Activated CD8-positive, alpha-beta memory T cell treated with anti-CD3 and anti-CD28 coated beads for 48 hours (primary cell): ENCODE data around the gene SASH1.
"Not testable (repeated sequence)": the region's sequence is repeated elsewhere in the genome, so short reads cannot be mapped to it uniquely, and the experiment has no call there.

Source experiments
- DNase-seq, 3 experiments: peaks; one replicate each; pipeline ENCODE4 v3.0.0-alpha.2; 2020; ENCODE audit warnings: low read depth in 2 of 3, low spot score in 2 of 3

Gene SASH1

DNA sequence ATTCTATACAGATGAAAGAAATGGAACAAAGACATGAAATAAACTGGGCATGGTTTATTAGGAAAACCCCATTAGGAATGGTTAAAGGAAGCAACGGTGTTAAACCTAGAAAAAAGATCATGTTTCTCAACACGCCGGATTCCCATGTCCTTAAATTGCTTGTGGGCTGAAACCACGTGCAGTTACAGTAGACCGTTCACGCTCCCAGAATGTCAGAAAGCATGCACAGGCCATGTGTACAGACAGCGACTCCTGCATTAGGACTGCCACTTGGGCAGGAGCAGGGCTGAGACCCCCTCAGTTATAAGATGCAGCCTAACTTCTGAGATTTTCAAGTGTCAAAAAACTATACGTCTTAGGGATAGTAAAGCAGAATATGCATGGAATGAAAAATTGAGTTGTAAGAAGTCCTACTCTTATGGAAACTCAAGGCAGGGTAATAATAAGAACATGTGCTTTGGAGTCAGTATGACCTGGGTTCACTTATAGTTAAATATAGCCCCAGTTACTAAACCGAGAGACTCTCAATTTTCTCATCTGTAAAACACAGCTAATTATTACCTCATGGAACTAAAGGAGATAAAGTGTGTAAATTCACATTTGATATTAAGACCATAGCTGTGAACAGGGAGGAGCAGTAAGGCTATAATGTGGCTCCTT, 230.2 kb downstream of the SASH1 start:
- DNase-seq: no peak

DNA sequence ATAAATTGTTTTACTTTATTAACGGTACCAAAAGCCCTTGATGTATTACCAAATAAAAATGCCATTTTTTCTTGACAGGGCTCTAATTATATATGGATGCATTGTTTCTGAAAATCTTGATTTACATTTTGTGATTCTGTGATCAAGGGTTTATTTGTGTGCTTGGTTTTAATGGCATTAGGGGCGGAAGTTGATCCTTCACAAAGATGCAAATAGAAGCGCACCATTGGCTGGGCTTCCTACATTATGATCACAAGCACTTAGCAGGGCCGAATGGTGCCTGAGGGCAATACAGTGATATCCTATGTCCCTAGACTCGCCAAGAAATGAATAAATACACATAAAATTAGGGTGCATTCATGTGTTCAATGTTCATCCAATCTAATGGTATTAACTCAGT, 231.3 kb downstream of the SASH1 start:
- DNase-seq: no peak

DNA sequence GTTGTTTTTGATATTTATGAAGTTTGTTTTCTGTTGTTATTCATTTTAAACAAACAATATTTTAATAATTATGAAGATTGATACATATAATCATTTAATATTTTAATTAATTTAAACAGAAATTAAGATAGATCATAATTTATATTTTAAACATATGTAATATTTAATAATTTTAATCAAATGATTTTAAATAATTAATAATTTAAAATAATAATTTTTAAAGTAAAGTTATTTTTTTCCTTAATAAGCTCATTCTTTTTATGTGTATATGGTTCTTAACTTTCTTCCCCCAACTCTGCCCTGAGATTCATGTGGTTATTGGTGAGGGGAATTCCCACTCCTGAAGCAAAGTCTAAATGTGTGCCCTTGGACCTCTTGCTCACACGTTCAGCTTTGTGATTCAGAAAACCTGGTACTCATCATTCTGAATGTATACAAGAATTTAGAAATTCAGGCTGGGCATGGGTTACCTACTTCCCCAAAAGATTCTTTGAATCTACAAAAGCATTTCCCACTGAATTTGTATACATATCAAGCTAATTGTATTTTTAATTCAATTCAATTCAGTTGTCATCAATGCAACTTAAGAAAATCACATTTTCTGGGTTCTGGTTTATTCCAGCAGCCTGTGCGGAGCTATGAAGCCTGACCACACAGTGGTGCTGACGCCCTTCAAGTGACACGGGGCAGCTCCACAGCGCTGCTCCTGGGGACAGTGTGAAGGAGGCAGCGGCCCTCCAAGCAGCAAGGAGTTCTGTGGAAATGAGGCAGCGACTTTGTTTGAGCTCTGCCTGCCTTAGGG, 235.2 kb downstream of the SASH1 start:
- no peak for DNase-seq

DNA sequence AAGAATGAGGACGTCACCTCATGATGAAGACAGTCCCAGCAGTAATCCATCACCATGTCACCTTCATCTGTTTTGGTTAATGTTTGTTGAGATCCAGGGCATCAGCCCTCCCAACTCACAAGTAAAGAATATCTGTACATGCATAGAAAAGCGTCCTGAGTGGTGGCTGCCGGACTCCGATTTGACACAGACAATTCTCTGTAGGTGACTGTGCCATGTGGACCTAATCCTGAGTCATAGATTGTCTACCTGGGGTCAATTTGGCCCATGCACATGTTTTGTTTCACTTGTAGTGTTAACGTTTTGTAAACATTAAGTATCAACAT, 235.8 kb downstream of the SASH1 start:
- no peak for DNase-seq

DNA sequence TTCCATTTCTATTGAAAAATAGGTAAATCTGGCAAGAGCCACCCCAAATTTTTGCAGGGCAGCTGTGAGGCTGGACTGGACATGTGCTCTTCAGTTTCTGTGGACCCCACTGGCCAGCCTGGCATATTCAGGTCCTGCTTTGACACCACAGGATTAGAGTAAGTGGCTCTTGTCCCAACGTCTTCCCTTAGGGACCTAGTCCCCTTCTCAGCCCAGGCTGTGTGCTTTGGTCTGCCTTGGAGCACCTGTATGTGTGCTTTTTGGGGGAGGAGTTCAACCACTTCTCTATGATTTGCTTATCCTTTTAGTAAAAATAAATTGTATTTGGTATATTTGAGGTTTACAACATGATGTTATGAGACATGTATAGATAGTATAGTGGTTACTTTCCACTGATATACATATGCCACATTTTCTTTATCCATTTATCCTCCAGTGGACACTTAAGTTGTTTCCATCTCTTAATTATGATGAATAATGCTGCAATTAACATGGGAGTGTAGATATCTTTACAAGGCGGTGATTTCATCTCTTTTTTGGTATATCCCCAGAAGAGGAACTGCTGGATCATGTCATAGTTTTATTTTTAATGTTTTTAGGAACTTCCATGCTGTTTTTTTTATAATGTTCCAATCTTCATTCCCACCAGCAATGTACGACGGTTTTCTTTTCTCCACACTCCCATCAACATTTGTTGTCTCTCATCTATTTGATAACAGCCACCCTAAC, 236.4 kb downstream of the SASH1 start:
- DNase-seq: no peak

DNA sequence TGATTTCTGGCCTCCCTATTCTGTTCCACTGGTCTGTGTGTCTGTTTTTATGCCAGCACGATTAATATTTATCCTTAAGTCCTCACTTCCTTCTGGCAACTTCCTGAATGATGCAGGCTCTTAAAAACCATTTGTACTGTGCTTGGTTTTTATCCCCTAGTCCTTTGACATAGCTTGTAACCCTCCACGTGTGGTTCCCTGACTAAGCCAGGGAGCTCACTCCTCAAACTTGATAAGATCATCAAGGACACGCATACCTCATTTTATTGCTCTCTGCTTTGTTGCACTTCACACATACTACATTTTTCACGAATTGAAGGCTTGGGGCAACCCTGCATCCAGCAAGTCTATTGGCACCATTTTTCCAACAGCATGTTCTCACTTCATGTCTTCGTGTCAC, 237.8 kb downstream of the SASH1 start:
- no peak for DNase-seq

DNA sequence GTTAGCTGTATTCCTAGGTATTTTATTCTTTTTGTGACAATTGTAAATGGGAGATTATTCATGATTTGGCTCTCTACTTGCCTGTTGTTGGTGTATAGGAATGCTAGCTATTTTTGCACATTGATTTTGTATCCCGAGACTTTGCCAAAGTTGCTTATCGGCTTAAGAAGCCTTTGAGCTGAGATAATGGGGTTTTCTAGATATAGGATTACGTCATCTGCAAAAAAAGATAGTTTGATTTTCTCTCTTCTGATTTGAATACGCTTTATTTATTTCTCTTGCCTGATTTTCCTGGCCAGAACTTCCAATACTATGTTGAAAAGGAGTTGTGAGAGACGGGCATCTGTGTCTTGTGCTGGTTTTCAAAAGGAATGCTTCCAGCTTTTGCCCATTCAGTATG, 241.0 kb downstream of the SASH1 start:
- DNase-seq: no peak

DNA sequence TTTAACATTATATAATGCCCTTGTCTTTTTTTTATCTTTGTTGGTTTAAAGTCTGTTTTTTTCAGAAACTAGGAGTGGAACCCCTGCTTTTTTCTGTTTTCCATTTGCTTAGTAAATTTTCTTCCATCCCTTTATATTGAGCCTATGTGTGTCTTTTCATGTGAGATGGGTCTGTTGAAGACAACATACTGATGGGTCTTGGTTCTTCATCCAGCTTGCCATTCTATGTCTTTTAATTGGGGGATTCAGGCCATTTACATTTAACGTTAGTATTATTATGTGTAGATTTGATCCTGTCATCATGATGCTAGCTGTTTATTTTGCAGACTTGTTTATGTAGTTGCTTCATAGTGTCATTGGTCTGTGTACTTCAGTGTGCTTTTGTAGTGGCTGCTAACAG, 243.0 kb downstream of the SASH1 start:
- not testable (repeated sequence) for DNase-seq

DNA sequence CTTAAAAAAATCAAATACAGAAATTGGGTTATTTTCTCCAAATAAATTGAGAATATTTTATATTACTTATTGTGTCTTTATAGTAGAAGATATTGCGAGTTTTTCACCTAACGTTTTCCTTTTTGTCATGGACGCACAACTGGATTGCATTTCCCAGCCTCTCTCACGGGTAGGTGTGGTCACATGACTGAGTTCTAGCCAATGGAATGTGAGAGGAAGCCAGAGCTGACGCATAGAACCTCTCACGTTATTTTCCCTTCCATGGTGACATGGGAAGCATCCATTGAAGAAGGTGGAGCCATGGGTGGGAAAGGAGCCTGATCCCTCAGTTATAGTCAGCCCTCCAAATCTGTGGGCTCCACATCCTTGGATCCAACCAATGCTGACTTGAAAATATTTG, 248.2 kb downstream of the SASH1 start:
- no peak for DNase-seq

DNA sequence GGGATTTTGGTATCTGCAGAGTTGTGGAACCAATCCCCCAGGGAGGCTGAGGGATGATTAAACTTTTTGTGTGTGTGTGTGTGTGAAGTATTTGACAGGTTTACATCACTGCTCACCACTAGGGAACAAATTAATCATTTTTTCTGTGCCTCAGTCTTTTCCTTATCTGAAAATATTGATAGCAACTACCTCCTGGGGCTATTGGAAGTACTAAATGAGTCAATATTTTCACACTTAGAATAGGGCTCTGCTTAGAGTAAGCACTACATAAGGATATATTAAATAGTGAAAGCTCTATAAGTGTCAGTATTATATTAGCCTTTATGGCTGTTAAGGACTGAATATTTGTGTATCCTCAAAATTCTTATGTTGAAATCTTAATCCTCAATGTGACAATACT, 249.0 kb downstream of the SASH1 start:
- DNase-seq: no peak

DNA sequence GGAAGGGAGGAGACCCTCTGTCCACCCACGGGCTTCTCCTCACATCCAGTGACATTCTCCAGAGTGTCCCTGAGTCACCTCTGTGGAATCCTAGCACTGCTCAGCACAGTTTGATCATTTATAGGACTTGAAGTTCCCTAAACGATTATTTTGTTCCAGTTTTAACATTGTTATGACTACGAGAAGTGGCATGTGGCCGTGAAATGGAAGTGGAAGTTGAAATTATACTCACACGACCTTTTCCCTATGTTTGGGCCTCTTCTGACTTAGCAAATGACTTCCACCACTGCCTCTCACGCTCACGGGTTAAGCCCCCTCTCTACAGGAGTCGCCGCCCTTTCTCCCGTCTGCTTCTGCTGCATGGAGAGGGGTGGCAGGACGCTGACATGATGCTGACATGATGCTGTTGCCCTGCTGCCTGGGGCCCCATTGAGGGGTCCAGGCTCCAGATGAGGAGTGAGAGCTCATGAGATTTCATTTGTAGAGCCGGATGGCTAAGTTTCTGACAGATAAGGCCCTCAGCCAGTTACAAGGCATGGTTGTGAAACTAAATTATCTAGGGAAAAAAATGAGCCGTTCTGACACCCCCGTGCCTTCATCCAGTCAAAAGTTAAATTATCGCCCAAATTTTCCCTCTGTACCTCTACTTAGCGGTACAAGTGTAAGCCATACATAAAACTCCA, 250.6 kb downstream of the SASH1 start:
- no peak for DNase-seq

DNA sequence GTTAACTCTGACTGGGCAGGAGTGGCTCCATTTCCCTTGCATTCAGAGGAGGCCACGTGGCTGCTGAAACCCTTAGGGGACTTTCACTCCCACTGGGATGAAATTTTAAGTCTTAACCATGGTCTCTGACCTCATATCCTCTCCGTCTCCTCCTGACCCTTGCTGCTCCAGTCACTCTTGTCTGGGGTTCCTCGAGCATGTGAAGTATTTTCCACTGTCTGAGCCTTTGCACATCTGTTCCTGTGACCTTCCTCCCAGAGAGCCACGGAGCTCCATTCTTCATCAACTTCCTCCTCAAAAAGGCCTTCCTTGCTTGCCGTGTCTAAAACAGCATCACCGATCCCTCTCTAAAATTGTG, 251.2 kb downstream of the SASH1 start:
- no peak for DNase-seq

DNA sequence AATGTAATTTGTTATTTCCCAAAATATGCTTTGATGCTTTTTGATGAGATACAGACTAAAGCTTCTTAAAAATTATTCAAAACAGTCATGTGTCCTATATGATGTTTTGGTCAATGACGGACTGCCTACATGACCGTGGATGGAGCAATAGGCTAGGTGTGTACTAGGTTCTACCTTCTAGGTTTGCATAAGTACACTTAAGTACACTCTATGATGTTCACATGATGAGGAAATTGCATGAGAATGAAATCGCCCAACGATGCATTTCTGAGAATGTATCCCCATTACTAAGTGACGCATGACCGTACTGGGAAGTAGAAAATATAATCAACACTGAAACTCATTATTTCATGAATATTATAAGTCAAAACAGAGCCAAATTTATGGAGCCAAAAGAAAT, 252.9 kb downstream of the SASH1 start:
- no peak for DNase-seq

DNA sequence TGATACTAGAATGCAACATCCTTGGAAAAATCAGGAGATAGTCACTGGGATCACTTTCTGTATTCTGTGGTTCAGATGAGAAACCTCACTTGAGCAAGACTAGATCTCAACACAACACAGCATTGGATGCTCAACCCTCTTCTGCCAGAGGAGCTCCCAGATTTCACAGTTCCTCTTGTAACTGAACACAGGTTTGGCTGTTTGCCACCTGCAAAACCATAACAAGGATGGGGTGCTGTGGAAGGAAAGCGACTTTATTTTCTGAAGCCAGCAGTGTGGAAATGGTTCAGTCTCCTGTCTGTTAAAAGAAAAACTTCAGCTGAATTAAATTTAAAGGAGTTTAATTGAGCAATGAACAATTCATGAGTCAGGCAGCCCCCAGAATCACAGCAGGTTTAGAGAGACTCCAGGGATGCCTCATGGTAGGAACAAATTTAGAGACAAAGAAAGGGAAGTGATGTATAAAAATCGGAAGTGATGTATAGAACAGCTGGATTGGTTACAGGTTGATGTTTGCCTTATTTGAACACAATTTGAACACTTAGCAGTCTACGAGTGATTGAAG, 254.3 kb downstream of the SASH1 start:
- no peak for DNase-seq

DNA sequence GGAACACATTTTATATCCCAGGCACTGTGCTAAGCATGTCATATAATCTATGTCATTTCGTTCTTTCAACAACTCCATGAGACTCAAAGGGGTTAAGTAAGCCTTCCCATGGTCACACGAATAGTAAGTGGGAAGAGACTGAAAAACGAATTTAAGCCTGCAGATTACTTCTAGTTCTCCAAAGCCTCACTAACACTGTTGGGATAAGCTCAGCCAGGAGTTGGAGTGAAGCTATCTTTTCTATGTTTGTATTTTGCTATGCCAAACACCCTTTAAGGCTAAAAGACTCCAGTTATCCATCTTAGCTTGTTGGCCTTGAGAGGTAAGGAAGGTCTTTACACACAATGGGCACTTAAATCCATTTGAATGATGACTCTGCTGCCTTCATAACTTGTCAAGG, 256.1 kb downstream of the SASH1 start:
- DNase-seq: no peak

DNA sequence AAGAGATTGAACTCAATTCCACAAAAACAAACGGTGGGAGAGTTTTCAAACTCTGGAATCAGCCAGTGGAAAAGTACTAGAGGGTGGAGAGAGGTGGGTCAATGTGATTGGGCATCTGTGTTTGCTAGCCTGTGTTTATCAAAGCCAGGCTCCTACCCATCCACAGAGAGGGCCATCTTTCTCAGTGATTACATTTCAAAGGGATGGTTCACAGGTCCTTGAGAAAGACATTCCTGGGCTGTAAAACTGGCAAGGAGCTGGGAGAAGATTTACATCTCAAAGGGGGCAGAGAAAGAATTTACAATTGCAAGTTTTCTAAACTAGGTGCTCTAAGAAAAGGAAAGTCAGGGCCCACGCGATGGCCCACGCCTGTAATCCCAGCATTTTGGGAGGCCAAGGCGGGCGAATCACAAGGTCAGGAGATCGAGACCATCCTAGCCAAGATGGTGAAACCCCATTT, 257.4 kb downstream of the SASH1 start:
- DNase-seq: no peak
